NCI-H82 treated with DMSO at 0.1 percent for 48 hours (cell line): ENCODE data around the gene LDLRAD1.
"Not testable (repeated sequence)": the region's sequence is repeated elsewhere in the genome, so short reads cannot be mapped to it uniquely, and the experiment has no call there.

Experiments
- DNase-seq: peaks from one replicate; lab custom pipeline; 2025; ENCODE audit not compliant: unreplicated experiment; lab: John Stamatoyannopoulos, UW

Gene LDLRAD1

DNA sequence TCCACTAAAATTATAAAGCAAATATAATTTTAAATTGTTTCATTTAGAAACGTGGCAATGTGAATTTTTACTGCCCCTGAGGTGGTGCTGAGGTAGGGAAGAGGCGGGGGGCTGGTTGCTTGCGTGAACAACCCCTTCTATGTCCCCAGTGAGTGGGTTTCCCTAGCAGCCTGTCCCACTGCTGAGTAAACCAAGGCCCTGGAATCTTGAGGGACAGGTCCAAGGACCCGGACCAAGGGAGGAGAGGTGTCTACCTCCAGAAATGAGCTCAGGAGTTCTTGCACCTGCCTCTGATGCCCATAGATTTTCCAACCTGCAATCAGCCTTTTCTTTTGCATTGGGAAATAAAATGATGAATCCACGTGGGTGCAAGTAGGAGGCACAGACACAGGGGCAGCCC is 649 bp upstream of the LDLRAD1 start:
- DNase-seq: no peak

DNA sequence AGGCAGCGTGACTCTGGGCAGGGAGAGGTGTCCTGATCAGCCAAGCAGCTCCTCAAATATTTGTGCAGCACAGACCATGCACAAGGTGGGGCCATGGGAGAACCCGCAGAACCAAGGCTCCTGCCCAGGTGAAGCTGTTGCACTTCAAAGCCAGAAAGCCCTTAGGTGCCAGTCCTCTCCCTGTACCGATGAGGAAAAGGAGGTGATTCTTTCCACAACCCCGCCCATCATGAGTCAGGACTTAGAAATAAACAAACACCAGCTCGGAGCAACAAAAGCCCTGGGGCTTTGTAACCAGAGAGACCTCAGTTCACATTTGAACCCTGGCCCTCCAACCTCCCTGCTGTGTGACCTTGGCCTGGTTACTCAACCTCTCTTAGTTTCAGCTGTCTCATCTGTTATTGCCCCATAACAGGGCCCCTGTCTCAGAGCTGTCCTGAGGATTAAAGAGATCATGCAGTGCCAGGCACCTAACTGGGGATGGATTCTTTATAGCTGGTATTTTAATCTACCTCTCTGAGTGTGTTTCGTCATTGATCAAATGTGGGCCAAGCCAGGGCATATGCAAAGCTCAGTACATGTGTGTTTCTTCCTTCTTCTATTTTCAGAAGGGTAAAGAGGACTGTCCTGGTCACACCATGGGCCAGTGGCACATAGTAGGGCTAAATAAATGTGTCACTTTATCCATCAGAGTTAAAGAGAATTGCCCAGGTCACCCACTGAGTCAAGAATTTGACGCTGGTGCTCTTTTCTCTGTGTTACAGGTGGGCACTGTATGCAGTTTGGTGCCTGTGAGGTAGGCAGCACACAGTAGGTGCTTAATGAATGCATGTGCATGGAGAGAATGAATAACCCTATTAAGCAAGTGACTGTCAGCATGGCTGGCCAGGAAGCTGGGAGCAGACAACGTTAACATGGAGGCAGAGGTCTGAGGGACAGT is 1.4 kb downstream of the LDLRAD1 start:
- DNase-seq: no peak

DNA sequence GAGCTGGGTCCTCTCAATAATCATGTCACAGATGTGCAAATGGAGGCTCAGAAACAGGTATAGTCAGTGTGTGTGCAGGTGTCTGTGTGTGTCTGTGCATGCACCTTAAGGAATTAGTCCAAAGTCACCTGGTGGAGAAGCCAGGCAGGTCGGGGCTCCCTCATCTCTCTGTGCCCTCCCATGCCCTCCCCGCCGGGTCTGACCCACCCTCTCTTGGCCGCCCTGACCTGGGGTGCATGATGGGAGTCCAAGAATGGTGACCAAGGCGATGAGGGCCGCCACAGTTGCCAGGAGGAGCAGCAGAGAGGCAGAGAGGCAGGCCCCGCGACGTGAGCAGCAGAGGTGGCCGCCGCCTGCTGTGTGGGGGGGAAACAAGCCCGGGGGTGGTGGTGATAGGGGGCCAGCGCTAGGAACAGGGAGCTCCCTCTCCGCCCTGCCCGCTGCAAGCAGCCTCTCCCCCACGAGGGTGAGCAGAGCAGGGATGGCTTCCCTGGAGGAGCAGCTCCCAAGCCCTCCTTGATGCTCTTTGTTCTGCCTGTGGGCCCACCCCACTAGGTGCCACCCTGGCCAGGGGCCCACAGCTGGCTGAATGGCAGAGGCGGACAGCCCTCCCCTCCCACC is 3.9 kb downstream of the LDLRAD1 start:
- no peak for DNase-seq

GRCh38 chr1:54013393-54014008 is 4.5 kb downstream of the LDLRAD1 start:
- DNase-seq: no peak

- DNase-seq: no peak
Measured at GRCh38 chr1:54012863-54013262, 5.1 kb downstream of the LDLRAD1 start.

GRCh38 chr1:54012008-54012325 is 6.0 kb downstream of the LDLRAD1 start:
- DNase-seq: no peak

DNA sequence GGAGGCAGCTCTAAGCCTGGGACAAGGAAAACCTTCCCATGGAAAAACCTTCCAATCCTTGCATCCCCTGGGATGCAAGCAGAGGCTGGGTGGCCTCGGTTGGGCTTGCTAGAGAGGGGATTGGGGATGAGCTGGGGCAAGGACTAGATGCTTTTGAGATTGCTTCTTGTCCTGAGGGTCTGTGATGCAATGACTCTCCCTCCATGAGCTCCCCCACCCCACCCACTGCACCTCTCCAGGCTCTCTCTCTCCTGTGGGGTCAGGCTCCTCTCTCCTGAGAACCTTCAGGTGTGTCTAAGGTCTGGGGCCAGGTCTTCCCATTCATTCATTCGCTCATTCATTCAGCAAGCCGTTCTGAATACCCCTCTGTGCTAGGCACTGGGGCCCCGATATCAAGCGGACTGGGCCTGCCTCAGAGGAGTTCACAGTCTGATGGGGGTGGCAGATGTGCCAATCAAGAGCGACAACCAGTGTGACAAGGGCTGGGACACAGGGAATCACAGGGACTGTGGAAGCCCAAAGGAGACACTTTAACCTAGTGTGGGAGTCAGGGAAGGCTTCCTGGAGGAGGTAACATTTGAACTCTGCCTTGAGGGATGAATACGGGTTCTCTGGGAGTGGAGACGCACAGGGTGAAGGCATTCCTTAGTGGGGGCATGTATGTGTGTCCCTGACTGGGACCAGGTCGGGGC is 6.5 kb downstream of the LDLRAD1 start:
- no peak for DNase-seq

DNA sequence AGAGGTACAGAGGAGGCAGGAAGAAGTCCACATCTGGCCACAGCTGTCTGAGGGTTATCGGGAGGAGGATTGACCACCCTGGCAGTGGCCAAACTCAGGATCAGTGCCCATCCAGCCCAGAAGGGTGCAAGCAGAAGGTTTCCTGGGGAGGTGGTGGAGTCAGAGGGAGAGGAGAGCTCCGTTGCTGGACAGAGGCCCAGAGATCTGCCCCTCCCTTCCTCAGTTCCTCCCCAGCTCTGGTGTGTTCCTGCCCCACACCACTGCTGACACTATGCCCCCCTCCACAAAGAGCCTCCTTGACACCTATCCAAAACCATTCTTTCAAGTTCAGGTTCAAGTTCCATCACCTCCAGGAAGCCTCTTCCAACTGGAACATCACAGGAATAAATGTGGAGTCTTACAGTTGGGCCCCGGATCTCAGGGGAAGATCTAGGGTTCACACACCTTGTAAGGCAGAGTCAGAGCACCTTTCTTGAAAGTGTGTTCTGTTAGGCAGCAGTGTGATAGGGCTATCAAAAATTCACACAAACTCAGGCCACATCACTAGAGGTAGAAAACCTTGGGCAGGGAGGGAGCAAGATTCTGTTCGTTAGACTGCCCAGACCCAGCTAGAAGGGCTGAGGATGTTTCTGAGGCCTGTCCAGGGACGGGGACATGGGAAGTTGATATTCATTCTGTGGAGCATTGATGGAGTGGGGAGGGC is 7.4 kb downstream of the LDLRAD1 start:
- no peak for DNase-seq

GRCh38 chr1:54009406-54009805 is 8.6 kb downstream of the LDLRAD1 start:
- DNase-seq: no peak

DNA sequence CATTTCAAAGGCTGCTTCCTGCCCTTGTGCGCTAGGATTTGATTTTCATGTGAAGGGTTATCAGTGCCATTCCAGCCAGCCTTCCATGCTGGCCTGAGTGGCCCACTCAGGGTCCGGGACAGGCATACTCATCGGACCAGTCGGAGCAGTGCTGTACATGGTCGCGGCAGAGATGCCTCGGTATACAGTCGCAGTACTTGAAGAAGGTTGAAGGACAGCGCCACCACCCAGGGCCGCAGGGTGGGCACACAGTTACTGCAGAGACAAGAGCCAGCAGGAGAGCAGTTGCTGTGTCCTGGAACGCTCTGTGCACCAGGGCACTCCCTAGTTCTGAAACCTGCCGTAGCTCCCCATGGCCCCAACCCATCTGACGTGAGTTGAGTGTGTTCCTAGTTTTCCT is 9.1 kb downstream of the LDLRAD1 start:
- DNase-seq: no peak

- no peak for DNase-seq
Measured at GRCh38 chr1:54007613-54008012, 10.4 kb downstream of the LDLRAD1 start.

- DNase-seq: no peak
Measured at GRCh38 chr1:54006508-54006907, 11.5 kb downstream of the LDLRAD1 start.

GRCh38 chr1:54004481-54005049 is 13.4 kb downstream of the LDLRAD1 start:
- no peak for DNase-seq

DNA sequence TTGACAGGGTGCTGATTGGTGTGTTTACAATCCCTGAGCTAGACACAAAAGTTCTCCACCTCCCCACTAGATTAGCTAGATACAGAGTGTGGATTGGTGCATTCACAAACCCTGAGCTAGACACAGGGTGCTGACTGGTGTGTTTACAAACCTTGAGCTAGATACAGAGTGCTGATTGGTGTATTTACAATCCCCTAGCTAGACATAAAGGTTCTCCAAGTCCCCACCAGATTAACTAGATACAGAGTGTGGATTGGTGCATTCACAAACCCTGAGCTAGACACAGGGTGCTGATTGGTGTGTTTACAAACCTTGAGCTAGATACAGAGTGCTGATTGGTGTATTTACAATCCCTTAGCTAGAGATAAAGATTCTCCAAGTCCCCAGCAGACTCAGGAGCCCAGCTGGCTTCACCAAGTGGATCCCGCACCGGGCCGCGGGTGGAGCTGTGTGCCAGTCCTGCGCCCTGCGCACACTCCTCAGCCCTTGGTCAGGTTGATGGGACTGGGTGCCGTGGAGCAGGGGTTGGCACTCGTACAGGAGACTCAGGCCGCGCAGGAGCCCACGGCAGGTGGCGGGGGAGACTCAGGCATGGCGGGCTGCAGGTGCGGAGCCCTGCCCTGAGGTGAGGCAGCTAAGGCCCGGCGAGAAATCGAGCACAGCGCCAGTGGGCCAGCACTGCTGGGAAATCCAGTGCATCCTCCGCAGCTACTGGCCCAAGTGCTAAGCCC is 14.1 kb downstream of the LDLRAD1 start:
- not testable (repeated sequence) for DNase-seq

GRCh38 chr1:54003249-54003646 is 14.7 kb downstream of the LDLRAD1 start:
- DNase-seq: no peak

DNA sequence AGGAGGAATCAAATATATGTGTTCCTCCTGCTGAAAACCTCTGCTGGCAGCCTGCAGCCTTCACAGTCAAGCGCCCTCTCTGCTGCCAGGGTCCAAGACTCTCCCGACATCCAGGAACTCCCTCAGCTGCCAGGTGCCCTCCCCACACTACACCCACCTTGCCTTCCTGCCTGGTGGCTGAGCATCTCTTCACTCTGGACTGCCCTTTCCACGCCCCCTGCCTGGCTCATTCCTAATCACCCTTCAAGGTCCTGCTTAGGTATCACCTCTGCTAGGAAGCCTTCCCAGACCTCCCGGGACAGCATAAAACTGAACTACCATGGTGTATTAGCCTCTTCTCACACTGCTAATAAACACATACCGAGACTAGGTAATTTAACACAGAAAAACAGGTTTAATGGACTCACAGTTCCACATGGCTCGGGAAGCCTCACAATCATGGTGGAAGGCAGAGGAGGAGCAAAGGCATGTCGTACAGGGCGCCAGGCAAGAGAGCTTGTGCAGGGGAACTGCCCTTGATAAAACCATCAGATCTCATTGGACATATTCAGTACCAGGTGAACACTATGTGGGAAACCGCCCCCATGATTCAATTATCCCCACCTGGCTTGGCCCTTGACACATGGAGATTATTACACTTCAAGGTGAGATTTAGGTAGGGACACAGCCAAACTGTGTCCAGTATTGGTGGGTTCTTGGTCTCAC is 15.3 kb downstream of the LDLRAD1 start:
- no peak for DNase-seq

DNA sequence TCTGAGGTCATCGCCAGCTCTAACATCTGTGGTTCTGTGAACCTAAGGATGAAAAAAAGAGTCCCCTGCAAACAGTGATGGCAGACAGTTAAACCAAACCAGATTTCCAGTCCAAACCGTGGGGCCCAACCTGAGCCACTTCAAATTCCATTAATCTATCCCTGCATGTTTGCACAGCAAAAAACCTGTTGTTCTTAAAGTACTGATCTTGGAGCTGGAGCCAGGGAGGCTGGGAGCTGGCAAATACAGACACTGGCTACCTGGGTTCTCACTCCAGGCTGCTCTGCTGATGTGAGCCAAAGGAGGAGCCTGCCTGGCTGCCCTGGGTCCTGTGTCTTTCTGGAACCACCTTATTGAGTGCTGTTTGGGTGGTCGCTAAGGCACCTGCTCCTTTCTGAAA is 16.4 kb downstream of the LDLRAD1 start:
- no peak for DNase-seq

DNA sequence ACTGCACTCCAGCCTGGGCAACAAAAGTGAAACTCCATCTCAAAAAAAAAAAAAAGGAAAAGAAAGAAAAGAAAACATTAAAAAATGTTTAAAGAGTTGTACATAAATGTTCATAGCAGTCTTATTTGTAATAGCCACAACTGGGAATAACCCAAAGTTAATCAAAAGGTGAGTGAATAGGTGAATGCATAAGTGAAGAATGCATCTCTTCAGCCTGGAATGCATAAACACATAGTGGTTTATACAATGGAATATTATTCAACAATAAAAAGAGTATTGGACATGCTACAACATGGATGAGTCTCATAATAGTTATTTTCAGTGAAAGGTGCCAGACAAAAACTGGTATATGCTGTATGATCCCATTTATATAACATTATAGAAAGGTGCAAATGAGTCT is 18.1 kb downstream of the LDLRAD1 start:
- no peak for DNase-seq

- no peak for DNase-seq
Measured at GRCh38 chr1:53998223-53998622, 19.8 kb downstream of the LDLRAD1 start.
